ENCODE data around the gene NUFIP2.

DNA sequence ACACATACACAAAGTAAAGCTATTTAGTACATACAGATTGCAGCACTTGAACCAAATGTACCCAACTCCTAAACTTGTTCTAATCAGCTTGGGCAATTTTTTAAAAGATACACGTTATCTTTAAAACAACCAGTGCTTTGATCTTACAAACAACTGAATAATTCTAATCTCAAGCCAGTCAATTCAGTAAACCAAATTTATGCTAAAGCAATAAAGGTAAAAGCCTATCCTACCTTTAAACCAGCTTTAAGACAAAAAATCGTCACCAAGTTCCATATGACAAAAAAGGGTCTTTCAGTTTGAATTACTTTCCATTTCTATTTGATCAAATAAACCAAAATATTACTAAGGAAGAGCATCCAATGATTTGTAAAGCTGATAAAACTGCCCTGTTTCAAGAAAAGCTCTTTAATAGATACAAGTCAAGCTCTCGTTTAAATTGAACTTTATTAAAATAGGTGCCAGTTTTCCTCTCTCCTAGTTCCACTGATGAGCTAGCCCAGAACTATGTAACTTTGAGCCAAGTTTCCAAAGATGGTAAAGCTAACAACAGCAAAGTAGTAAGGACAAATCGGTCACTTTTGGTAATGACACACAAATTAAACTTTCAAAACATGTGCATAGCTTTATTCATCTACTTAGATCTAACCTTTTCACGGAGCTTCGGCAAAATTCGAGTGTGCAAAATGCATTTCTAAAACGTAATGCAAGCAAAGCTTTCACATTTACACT lies 37.0 kb downstream of the NUFIP2 start:
- TF ChIP-seq, protein P1, sequence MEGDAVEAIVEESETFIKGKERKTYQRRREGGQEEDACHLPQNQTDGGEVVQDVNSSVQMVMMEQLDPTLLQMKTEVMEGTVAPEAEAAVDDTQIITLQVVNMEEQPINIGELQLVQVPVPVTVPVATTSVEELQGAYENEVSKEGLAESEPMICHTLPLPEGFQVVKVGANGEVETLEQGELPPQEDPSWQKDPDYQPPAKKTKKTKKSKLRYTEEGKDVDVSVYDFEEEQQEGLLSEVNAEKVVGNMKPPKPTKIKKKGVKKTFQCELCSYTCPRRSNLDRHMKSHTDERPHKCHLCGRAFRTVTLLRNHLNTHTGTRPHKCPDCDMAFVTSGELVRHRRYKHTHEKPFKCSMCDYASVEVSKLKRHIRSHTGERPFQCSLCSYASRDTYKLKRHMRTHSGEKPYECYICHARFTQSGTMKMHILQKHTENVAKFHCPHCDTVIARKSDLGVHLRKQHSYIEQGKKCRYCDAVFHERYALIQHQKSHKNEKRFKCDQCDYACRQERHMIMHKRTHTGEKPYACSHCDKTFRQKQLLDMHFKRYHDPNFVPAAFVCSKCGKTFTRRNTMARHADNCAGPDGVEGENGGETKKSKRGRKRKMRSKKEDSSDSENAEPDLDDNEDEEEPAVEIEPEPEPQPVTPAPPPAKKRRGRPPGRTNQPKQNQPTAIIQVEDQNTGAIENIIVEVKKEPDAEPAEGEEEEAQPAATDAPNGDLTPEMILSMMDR (conservative IDR thresholded peaks at IDR 0.05 in 1 of 2, IDR thresholded peaks at IDR 0.05 in 1 of 2; ENCODE audit: extremely low read depth in 1 of 2, insufficient read depth in 1 of 2, low read depth in 1 of 2, low read length in 2 of 2) = no peak
- no peak for TF ChIP-seq EZH2 (IDR thresholded peaks at IDR 0.05; ENCODE audit: borderline replicate concordance, low read length)

All from mammary epithelial cell (primary cell).